Measurements from ENCODE around the gene NFIB.

Gene NFIB

DNA sequence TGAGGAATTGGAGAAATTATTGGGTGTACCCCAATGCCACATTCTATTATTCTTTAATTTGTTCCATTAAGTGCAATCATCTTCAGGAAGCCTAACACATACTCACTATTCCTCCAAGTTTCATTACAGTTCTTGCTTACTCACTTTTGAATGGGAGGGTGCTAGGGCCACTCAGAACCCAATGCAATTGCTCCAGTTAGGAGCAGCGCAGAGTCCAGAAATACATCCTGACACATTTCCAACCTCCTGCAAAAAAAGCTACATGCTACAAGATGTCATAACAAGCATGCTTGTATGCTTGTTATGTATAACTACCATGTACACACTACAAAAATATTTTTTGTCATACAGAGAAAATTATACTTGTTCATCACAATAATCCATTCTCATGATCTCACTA, 27.8 kb downstream of the NFIB start:
- in situ Hi-C loops (cut with HindIII; ENCODE audit: low sequenced_read_pairs) = no loop called here
- TF ChIP-seq, protein P1, sequence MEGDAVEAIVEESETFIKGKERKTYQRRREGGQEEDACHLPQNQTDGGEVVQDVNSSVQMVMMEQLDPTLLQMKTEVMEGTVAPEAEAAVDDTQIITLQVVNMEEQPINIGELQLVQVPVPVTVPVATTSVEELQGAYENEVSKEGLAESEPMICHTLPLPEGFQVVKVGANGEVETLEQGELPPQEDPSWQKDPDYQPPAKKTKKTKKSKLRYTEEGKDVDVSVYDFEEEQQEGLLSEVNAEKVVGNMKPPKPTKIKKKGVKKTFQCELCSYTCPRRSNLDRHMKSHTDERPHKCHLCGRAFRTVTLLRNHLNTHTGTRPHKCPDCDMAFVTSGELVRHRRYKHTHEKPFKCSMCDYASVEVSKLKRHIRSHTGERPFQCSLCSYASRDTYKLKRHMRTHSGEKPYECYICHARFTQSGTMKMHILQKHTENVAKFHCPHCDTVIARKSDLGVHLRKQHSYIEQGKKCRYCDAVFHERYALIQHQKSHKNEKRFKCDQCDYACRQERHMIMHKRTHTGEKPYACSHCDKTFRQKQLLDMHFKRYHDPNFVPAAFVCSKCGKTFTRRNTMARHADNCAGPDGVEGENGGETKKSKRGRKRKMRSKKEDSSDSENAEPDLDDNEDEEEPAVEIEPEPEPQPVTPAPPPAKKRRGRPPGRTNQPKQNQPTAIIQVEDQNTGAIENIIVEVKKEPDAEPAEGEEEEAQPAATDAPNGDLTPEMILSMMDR (IDR thresholded peaks at IDR 0.05; ENCODE audit: low read depth, low read length) = no peak
- no peak for DNase-seq (ENCODE audit: low read depth, low spot score)
- H3K4me3 ChIP-seq (ENCODE audit: low read depth, low read length) = no peak overlapping the region

DNA sequence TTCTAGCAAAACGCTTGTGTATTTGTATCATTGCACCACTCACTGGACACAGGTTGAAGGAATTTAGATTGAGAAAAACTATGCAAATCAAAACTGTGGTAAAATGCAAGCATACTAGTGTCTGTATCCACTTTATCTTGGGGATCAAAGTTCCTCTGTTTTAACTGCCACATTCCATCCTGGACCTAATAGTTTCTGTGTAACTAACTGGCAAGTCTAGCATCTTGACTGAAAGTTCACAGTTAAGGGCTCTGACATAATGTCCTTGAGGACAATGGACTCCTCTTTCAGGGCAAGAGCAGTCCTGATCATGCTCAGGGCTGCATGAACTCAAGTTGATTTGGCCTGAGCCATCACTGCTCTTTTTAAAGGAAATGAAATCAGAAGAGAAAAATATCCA, 30.7 kb downstream of the NFIB start:
- TF ChIP-seq, protein P1 (IDR thresholded peaks at IDR 0.05; ENCODE audit: low read depth, low read length) = no peak
- DNase-seq (ENCODE audit: low read depth, low spot score) = peak; percentile 27
- H3K4me3 ChIP-seq (ENCODE audit: low read depth, low read length) = no peak overlapping the region
- in situ Hi-C loops (cut with HindIII; ENCODE audit: low sequenced_read_pairs) = no loop called here

DNA sequence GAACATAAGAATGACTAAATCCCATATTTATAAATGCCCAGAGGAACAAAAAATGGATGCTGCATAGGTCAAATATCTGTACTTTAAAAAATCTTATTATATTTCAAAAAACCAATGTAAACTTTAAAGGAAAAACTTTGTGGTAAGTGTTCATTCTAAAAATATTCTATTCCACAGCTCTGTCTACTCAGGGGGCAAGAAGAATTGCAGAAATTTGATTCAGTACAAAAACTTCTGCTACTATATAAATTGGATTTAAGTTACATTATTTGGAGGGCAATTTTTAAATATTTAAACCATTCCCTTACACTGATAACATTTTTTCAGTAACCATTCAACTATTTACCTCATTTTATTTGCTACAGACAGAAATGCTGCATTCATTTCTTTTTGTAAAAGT, 32.1 kb downstream of the NFIB start:
- in situ Hi-C loops (cut with HindIII; ENCODE audit: low sequenced_read_pairs) = no loop called here
- TF ChIP-seq, protein P1 (IDR thresholded peaks at IDR 0.05; ENCODE audit: low read depth, low read length) = no peak
- DNase-seq (ENCODE audit: low read depth, low spot score) = peak; percentile 33
- no peak overlapping the region for H3K4me3 ChIP-seq (ENCODE audit: low read depth, low read length)

DNA sequence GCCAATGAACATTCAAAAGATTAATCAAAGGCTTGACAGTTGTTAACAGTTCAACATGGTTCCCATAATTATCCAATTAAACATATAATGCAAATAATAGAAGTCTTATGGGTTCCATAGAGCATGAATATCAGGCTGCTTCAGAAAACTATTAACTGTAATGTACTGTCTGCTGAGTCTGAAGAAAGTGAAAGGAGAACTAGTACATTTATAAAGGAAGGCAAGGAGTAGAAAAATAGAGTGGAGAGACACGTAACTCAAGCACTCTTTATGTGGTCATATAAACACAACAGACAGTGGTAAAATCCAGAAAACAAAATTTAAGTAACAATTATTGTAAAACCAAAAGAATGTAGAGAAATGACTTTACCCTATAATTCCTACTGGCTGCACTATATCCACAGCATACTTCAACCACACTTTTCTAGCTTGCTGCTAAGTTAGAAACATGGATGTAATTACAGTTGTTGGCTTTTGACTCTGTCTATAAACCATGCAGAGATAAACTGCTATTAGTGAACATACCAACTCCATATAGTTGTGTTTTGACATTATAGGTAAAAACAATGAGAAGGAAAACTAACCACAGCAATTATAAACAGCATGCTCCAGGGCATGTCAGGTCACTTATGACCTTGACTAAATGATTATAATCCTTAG, 32.7 kb downstream of the NFIB start:
- in situ Hi-C loops (cut with HindIII; ENCODE audit: low sequenced_read_pairs) = no loop called here
- H3K4me3 ChIP-seq (ENCODE audit: low read depth, low read length) = no peak overlapping the region
- peak; percentile 55 for DNase-seq (ENCODE audit: low read depth, low spot score)
- TF ChIP-seq, protein P1 (IDR thresholded peaks at IDR 0.05; ENCODE audit: low read depth, low read length) = no peak

DNA sequence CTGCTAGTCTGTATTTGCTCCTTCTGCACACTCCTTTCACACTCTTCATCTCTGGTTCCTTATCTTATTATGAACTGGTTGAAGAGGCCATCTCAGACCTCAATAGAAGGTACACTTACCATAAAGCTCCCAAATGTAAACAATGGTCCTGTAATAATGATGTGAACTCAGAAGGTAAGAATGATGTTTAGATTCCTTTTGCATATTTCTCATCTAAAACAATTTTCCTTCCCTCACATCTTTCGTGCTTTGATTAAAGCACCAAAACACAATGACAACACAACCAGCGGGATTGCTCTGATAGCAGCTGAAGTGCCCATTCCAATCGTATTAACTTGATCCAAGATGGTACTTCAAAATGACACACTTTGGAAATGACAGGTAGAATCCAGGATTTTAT, 34.3 kb downstream of the NFIB start:
- no peak overlapping the region for H3K4me3 ChIP-seq (ENCODE audit: low read depth, low read length)
- TF ChIP-seq, protein P1 (IDR thresholded peaks at IDR 0.05; ENCODE audit: low read depth, low read length) = no peak
- DNase-seq (ENCODE audit: low read depth, low spot score) = no peak

DNA sequence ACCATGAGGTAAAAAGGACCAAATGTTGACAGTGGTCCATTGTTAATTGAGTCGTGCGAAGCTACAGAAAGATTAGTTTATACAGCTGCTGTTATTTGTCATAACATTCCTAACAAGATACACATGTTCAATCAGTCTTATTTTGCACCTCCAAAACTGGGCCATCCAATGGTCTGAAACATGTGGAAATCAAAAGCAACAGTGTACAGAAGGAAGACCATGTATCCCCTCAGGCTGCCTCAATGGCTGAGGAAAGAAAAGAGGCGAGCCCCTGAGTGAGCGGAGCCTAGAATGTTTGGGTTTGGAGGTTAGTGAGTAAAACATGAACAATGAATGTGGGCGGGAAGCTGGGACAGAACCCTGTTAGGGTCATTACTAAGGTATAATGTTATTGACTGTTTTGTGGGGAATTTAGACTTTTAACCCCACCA, 35.6 kb downstream of the NFIB start:
- TF ChIP-seq, protein P1 (IDR thresholded peaks at IDR 0.05; ENCODE audit: low read depth, low read length) = no peak
- H3K4me3 ChIP-seq (ENCODE audit: low read depth, low read length) = no peak overlapping the region
- peak; percentile 83 for DNase-seq (ENCODE audit: low read depth, low spot score)
- in situ Hi-C loops (cut with HindIII; ENCODE audit: low sequenced_read_pairs) = no loop called here

More for the DNA sequence above, 34.3 kb downstream of the NFIB start:
- in situ Hi-C loops (cut with HindIII; ENCODE audit: low sequenced_read_pairs) = no loop called here
